Measurements from ENCODE around the gene PRMT7.
A peak's percentile ranks its signal among the peaks of the same experiment; 100 is the strongest.

Gene PRMT7

GRCh38 chr16:68396481-68396880, 85.7 kb downstream of the PRMT7 start:
- DNase-seq (ENCODE audit: low read depth): peak; percentile 42

DNA sequence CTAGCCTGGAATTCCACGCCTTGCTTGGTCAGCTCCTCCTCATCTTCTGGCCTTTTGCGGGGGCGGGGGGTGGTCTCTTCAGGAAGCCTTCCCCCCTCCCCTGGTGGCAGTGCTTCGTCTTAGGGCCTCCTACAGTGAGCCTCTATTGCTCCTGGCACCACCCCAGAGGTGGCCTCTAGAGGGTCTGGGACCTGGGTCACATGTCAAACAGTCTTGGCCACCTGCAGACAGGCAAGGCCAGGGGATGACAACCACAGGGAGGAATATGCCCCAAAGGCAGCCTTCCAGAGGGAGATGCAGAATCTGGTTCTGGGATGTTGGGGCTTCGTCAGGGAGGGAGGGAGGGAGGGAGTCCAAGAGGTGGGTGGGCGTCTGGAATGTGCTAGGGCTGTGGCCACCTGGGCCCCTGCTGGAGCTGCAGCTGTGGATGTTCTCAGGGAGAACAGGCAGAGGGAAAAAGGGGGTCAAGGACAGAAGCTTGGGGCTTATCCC, 86.9 kb downstream of the PRMT7 start:
- no peak for DNase-seq (ENCODE audit: low read depth)

DNA sequence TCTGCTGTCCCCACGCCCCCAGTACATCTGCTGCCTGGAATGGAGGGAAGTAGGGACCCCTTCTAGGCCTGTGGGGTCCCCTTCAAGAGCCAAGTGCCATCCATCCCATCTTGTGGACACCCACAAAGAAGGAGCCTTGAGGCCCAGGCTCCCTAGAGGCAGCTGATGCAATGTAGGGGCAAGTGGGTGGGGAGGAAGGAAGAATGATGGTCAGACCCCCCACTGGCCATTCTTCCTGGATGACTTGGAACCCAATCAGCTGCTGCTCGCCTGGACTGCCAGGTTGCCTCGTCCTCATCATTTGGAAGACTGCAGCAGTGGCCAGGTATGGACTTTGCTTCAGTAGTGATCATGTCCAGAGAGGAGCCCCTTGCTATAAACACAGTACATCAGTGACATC, 88.6 kb downstream of the PRMT7 start:
- no peak for DNase-seq (ENCODE audit: low read depth)

GRCh38 chr16:68400083-68400923, 89.5 kb downstream of the PRMT7 start:
- no peak for DNase-seq (ENCODE audit: low read depth)

DNA sequence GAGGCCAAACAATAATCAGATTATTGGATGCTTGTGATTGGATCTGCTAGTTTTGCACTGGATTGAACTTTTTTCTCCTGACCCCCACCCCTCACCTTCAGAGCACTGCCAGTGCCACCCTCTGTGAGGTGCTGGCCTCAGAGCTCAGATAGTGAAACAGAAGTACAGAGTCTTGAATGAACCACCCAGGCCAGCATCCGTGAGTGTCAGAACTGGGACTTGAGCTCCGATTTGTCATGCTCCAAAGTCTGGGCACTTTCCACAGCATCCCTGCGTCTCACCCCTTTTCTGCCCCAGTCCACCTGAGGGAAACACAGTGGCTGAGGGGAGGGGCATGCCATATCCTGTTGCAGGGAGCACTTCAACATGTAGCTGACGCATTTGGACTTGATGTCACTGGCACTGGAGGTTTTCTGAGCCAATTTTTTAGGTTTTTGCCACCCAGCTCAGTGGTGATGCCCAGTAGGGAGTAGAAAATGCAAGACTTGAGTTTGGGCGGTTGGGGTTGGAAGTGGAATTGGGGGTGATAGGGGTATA, 90.2 kb downstream of the PRMT7 start:
- DNase-seq (ENCODE audit: low read depth): no peak

DNA sequence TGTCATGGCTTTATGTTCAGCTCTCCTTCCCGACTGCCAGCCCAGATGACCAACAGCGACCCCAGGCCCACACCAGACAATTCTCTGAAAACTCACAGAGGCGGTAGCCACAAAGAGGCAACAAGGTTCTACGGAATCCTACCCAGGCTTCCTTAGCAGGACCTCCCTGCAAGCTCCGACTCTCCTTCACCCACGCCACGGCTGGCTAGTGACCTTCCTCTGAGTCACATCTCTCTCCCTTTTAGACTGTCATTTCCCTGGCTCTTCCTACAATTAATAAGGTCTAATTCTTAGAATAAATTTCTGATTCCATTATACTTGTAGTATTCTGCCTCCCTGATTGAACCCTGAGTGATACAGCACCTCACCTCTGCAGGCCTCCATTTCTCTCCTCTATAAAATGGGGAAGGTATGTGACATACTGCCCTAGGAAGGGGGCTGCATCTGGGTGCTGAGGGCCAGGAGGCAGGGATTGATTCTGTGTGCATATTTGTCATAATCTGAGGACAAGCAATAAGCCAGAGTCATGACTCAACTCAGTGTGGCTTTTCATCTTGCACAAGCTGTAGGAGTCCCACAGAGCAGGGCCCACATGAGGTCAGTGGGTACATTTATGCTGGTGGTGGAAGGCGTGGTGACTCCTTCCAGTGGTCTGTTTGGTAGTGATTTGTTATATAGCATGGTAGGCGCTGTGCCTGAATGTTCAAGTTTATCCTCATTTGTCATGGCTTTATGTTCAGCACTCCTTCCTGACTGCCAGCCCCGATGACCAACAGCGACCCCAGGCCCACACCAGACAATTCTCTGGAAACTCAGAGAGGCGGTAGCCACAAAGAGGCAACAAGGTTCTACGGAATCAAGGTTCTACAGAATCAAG, 91.3 kb downstream of the PRMT7 start:
- DNase-seq (ENCODE audit: low read depth): no peak

GRCh38 chr16:68402748-68403040, 91.9 kb downstream of the PRMT7 start:
- DNase-seq (ENCODE audit: low read depth): no peak

- DNase-seq (ENCODE audit: low read depth): no peak
Observed at GRCh38 chr16:68403177-68403576, 92.4 kb downstream of the PRMT7 start.

- DNase-seq (ENCODE audit: low read depth): no peak
Observed at GRCh38 chr16:68403704-68404103, 92.9 kb downstream of the PRMT7 start.

DNA sequence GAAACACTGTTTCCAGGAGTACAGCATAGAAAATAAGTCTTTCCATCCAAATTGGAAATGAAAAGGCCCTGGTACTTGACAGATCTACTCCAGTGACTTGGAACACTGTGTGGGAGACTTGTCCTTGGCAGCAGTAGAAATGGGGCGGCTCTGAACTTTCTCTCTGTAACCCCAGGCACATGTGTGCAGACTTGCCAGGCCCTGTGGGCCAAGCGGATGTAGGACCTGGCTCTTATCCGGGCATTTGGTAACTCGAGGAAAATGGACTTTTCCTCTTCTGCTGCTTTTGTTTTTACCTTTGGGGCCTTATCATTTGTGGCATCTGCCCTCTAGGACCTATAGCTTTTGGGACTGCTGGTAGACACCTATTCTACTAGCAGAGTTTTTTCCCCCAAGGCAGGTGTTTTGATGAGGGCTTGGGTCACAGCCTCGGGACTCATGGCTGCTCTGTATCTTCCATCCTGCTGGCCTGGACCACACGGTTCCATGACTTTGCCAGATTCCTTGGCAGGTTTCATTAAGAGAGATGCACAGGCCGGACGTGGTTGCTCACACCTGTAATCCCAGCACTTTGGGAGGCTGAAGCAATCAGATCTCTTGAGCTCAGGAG, 94.0 kb downstream of the PRMT7 start:
- DNase-seq (ENCODE audit: low read depth): no peak

GRCh38 chr16:68406458-68407152, 95.8 kb downstream of the PRMT7 start:
- DNase-seq (ENCODE audit: low read depth): no peak

Data from activated T-cell treated with anti-CD3 and anti-CD28 coated beads for 1 hour (primary cell).